ENCODE measurements around the gene RBM20. TPM values are rescaled to one million over a fixed set of nuclear protein-coding genes. Genes with fewer than 3 reads are reported as not detected.

Gene RBM20
- total and polyA plus RNA-seq, 10 of the 15 experiments (the other 5 are each of a cell fraction or from before 2014, with no cell fraction given) = 0.04 to 0.26 (median 0.15) TPM

DNA sequence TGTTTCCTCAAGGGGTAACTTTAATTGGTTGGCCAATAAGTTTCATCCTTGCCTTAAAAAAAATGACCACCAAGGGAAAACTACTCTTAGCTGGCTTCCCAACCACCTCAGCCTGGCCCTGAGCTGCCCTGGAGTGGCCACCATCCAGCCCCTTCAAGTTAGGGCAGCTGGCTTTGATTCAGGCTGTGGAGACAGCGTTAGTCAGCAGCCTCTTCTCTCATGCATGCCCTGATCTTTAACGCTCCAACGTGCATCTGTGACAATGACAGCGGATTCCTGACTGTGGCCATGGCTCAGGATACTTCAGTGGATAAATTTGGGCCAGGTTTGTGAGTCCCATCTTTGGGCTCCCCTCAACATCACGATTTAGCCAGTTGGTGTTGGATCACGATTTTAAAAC lies 111.6 kb downstream of the RBM20 start (continued):
- no peak for TF ChIP-seq SUPT20H (IDR thresholded peaks at IDR 0.05; ENCODE audit: borderline replicate concordance, control insufficient read depth, low read depth, low read length)
- TF ChIP-seq MEF2B (IDR thresholded peaks at IDR 0.05; ENCODE audit: partially characterized antibody, poor library complexity, severe bottlenecking) = no peak
- no peak for TF ChIP-seq HDGF (IDR thresholded peaks at IDR 0.05)
- TF ChIP-seq, protein P1, sequence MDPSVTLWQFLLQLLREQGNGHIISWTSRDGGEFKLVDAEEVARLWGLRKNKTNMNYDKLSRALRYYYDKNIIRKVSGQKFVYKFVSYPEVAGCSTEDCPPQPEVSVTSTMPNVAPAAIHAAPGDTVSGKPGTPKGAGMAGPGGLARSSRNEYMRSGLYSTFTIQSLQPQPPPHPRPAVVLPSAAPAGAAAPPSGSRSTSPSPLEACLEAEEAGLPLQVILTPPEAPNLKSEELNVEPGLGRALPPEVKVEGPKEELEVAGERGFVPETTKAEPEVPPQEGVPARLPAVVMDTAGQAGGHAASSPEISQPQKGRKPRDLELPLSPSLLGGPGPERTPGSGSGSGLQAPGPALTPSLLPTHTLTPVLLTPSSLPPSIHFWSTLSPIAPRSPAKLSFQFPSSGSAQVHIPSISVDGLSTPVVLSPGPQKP (IDR thresholded peaks at IDR 0.05; ENCODE audit: low read depth, low read length) = no peak
- TF ChIP-seq, protein P2, sequence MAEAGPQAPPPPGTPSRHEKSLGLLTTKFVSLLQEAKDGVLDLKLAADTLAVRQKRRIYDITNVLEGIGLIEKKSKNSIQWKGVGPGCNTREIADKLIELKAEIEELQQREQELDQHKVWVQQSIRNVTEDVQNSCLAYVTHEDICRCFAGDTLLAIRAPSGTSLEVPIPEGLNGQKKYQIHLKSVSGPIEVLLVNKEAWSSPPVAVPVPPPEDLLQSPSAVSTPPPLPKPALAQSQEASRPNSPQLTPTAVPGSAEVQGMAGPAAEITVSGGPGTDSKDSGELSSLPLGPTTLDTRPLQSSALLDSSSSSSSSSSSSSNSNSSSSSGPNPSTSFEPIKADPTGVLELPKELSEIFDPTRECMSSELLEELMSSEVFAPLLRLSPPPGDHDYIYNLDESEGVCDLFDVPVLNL (IDR thresholded peaks at IDR 0.05; ENCODE audit: low read depth, low read length) = no peak
- TF ChIP-seq IRF4 (IDR thresholded peaks at IDR 0.05; ENCODE audit: low read depth, low read length) = no peak
- TF ChIP-seq CREB1 (IDR thresholded peaks at IDR 0.05; ENCODE audit: low read depth) = no peak
- no peak for TF ChIP-seq KLF5 (IDR thresholded peaks at IDR 0.05; ENCODE audit: partially characterized antibody)
- no peak for TF ChIP-seq NFYB (IDR thresholded peaks at IDR 0.05; ENCODE audit: insufficient read depth, low read depth, low read length)
- TF ChIP-seq TAF1 (IDR thresholded peaks at IDR 0.05; ENCODE audit: borderline replicate concordance, low read depth, low read length) = no peak

DNA sequence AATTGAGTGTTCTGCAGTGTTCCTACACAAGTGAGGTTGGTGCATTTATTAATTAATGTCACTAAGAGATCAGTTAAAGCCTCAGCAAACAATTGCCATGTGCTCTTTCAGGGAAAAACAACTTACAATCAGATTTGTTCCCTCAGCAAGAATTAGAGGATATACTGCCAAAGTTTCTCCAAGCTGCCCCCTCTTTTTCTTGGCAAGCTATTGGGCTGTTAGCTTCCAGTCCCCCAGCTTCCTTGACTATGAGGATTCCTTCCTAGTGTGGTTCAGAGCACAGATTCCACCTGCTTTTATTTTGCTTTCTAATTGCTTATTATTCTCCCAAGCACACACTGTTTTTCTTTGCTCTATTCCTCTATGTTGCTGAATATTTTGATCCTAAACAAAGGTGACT lies 112.7 kb downstream of the RBM20 start:
- ChIA-PET CTCF (interaction anchor here (0.6 to 1.0 kb wide), 3 partner anchors 9 to 137 kb away, joined by 3 to 4 read pairs (median 3); no protein-coding TSS in a partner anchor), POLR2A (interaction anchor here (0.5 to 0.6 kb wide), 2 partner anchors 16 to 160 kb away, joined by 3 to 5 read pairs; no protein-coding TSS in a partner anchor), SMC1A (ENCODE audit: uncharacterized antibody, unreplicated experiment) (interaction anchor here (0.7 to 2.9 kb wide), 10 partner anchors 9 to 843 kb away, joined by 3 to 8 read pairs (median 4); no protein-coding TSS in a partner anchor), RAD21 (ENCODE audit: unreplicated experiment) (interaction anchor here (4.0 kb wide), 1 partner anchor 17 kb away, joined by 12 read pairs; no protein-coding TSS in a partner anchor)
- Histone ChIP-seq H3K9me3 (replicated peaks; ENCODE audit: control insufficient read depth, insufficient read depth, low read length) (peaks cover 5% of the 10 kb centered on the region), H2AFZ (ENCODE audit: control insufficient read depth, low read depth, low read length) (no peak overlapping the region), H3K27me3 (replicated peaks in 1 of 2; ENCODE audit: control insufficient read depth in 2 of 2, insufficient read depth in 2 of 2, low read length in 1 of 2) (no peaks in the 10 kb centered on the region), H3K9ac (ENCODE audit: control insufficient read depth, insufficient read depth, low read length) (no peak overlapping the region), H3K4me2 (ENCODE audit: control insufficient read depth, insufficient read depth) (no peak overlapping the region), H3K36me3 (ENCODE audit: control insufficient read depth in 2 of 2, insufficient read depth in 2 of 2, low read length in 1 of 2) (no peaks in the 10 kb centered on the region), H3K4me1 (ENCODE audit: control insufficient read depth, insufficient read depth, low read length) (peaks cover 10% of the 10 kb centered on the region), H4K20me1 (ENCODE audit: control insufficient read depth, insufficient read depth) (no peaks in the 10 kb centered on the region), H3K79me2 (ENCODE audit: control insufficient read depth, insufficient read depth, low read length) (no peaks in the 10 kb centered on the region), H3K4me3 (no peak overlapping the region), H3K27ac (ENCODE audit: control insufficient read depth, insufficient read depth) (no peak overlapping the region)
- in situ Hi-C loops (cut with MboI) (no loop called here), intact Hi-C loops (cut with micrococcal nuclease; ENCODE audit: unreplicated experiment) (no loop called here)
- FAIRE-seq (no peak), DNase-seq (ENCODE audit: low read depth, low spot score) (no peak), ATAC-seq (no peak)
- TF ChIP-seq MYC (IDR thresholded peaks at IDR 0.05; ENCODE audit: insufficient read depth, insufficient read length, insufficient replicate concordance, low read length, severe bottlenecking) (no peak), CREM (IDR thresholded peaks at IDR 0.05; ENCODE audit: low read depth) (no peak), CBX5 (IDR thresholded peaks at IDR 0.05; ENCODE audit: low read depth) (no peak), CHD4 (IDR thresholded peaks at IDR 0.05) (no peak)
- TF ChIP-seq, protein P3, sequence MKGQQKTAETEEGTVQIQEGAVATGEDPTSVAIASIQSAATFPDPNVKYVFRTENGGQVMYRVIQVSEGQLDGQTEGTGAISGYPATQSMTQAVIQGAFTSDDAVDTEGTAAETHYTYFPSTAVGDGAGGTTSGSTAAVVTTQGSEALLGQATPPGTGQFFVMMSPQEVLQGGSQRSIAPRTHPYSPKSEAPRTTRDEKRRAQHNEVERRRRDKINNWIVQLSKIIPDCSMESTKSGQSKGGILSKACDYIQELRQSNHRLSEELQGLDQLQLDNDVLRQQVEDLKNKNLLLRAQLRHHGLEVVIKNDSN (IDR thresholded peaks at IDR 0.05; ENCODE audit: borderline replicate concordance, extremely low read length, insufficient read depth, low read depth, low read length) = no peak
- BruUV-seq (replicated peaks) = no TSS peak

Measured in GM12878 (cell line).